HEK293T (cell line): ENCODE data around the gene RET.

Source experiments
- ARNT ChIP-seq: fragments of 450-650 bp; IDR thresholded peaks from 2 replicates; pipeline ENCODE4 v1.6.1; 2017; ENCODE audit warnings: mild to moderate bottlenecking
- BHLHE40 ChIP-seq: fragments of 450-650 bp; IDR thresholded peaks from 2 replicates; pipeline ENCODE4 v1.6.1; 2016; ENCODE audit warnings: mild to moderate bottlenecking, moderate library complexity, borderline replicate concordance
- ELF4 ChIP-seq: fragments of 450-650 bp; IDR thresholded peaks from 2 replicates; pipeline ENCODE4 v1.6.1; 2017; ENCODE audit warnings: antibody characterized with exemption
- FOXA1 ChIP-seq: fragments of 450-650 bp; IDR thresholded peaks from 2 replicates; pipeline ENCODE4 v1.6.1; 2016; ENCODE audit warnings: mild to moderate bottlenecking
- HDGF ChIP-seq: fragments of 450-650 bp; IDR thresholded peaks from 2 replicates; pipeline ENCODE4 v1.6.1; 2017; ENCODE audit warnings: antibody characterized with exemption, borderline replicate concordance
- SP1 ChIP-seq: fragments of 450-650 bp; IDR thresholded peaks from 2 replicates; pipeline ENCODE4 v1.6.1; 2017
- SUZ12 ChIP-seq: fragments of 450-650 bp; IDR thresholded peaks from 2 replicates; pipeline ENCODE4 v1.6.1; 2016; ENCODE audit warnings: mild to moderate bottlenecking

DNA sequence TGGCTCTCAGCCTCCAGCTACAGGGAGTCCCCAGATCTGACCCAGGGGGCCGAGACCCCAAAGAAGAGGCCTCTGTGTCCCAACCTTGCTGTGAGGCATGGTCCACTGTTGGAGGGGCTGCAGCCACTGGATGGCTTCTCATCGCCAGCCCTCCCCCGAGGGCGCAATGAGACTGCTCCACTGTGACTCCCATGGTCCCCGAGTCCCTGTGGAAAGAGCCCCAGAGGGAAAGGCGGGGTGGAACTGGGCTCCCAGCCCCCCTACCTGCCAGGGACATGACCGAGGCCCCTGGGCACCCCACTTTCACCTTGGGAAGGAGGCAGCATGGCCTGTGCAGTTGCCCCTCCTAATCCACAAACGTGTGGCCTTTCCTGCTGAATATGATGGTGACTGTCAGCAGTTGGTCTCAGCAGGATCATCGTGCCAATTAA is 33.5 kb upstream of the RET start:
- TF ChIP-seq FOXA1 (no peak), HDGF (no peak), SP1 (no peak), ELF4 (no peak), SUZ12 (no peak), BHLHE40 (no peak), ARNT (no peak)
